ENCODE data around the gene RSBN1L. TPM values are rescaled to one million over a fixed set of nuclear protein-coding genes. Genes with fewer than 3 reads are reported as not detected.

The RSBN1L gene
- total RNA-seq, 1 donor from 2014 or later: 12.6 TPM

DNA sequence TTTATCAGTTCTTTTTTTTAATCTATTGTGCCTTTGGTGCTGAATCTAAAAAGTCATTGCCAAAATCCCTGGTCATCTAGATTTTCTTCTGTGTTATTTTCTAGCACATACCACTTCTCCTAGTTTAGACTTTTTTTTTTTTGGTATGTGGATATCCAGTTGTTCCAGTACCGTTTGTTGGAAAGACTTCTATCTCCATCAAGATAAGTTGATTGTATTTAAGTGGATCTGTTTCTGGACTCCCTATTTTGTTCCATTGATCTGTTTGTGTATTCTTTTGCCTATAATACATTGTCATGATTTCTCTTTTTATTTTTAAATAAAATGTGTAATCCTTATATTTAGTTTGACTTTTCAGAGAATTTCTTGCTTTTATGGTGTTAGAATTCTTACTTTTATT, 35.5 kb downstream of the RSBN1L start:
- FAIRE-seq: no peak
- Histone ChIP-seq H3K79me2 (ENCODE audit: insufficient read depth, low read length) (peaks cover 85% of the 10 kb centered on the region), H3K4me3 (ENCODE audit: insufficient read depth, low read depth, low read length) (no peak overlapping the region), H3K4me1 (ENCODE audit: insufficient read depth, low read length) (peaks cover 9% of the 10 kb centered on the region), H3K4me2 (ENCODE audit: low read length) (no peak overlapping the region), H3K27ac (ENCODE audit: low read depth, low read length) (no peak overlapping the region), H3K36me3 (ENCODE audit: insufficient read depth, low read length) (no peaks in the 10 kb centered on the region), H3K9ac (ENCODE audit: low read length) (no peak overlapping the region), H3K27me3 (ENCODE audit: insufficient read depth, low read length) (no peaks in the 10 kb centered on the region), H2AFZ (ENCODE audit: low read depth, low read length) (no peak overlapping the region), H3K9me3 (ENCODE audit: insufficient read depth, low read depth, low read length) (no peaks in the 10 kb centered on the region), H4K20me1 (ENCODE audit: insufficient read depth, low read length) (peaks cover 55% of the 10 kb centered on the region)
- DNase-seq (ENCODE audit: low read depth): no peak
- no peak overlapping the region for H3K4me3 Mint-ChIP-seq (ENCODE audit: unreplicated experiment)
- no peak overlapping the region for H3K27ac Mint-ChIP-seq (ENCODE audit: unreplicated experiment)
- H3K4me1 Mint-ChIP-seq (ENCODE audit: low read depth, unreplicated experiment): peaks cover 18% of the 10 kb centered on the region
- no peaks in the 10 kb centered on the region for H3K27me3 Mint-ChIP-seq (ENCODE audit: low read depth, unreplicated experiment)
- no peaks in the 10 kb centered on the region for H3K9me3 Mint-ChIP-seq (ENCODE audit: unreplicated experiment)
- H3K36me3 Mint-ChIP-seq (ENCODE audit: low read depth, unreplicated experiment): no peaks in the 10 kb centered on the region
- TF ChIP-seq, protein P1, sequence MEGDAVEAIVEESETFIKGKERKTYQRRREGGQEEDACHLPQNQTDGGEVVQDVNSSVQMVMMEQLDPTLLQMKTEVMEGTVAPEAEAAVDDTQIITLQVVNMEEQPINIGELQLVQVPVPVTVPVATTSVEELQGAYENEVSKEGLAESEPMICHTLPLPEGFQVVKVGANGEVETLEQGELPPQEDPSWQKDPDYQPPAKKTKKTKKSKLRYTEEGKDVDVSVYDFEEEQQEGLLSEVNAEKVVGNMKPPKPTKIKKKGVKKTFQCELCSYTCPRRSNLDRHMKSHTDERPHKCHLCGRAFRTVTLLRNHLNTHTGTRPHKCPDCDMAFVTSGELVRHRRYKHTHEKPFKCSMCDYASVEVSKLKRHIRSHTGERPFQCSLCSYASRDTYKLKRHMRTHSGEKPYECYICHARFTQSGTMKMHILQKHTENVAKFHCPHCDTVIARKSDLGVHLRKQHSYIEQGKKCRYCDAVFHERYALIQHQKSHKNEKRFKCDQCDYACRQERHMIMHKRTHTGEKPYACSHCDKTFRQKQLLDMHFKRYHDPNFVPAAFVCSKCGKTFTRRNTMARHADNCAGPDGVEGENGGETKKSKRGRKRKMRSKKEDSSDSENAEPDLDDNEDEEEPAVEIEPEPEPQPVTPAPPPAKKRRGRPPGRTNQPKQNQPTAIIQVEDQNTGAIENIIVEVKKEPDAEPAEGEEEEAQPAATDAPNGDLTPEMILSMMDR (IDR thresholded peaks at IDR 0.05; ENCODE audit: insufficient read depth, low read depth, low read length): no peak
- no peak for TF ChIP-seq EZH2 (IDR thresholded peaks at IDR 0.05; ENCODE audit: insufficient read depth, low read length)

DNA sequence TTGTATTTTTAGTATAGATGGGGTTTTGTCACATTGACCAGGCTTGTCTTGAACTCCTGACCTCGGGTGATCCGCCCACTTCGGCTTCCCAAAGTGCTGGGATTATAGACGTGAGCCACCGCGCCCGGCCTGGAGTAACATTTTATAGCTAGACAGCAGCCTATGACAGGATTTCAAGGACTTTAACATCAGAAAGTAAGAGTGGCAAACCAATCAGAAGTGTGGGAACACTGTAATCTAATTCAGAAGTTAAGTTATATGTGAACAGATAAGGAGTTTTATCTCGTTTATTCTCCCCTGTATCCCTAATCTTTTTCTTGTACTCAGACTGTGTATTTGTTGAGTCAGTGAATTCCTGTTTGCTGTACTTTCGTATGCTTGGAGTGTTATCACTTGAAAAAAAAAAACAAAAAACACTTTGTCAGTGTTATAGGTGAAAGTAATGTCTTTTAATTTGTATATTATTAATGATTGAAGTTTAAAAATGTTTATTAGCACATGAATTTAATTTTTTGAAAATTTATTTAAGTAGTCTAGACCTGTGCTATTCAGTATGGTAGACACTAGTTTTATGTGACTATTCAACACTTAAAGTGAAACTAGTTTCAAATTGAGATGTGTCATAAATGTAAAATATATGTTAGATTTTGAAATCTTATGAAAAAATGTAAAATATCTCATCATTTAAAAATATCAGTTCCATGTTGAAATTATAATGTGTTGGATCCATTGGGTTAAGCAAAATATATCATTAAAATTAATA, 38.6 kb downstream of the RSBN1L start:
- H3K27me3 Mint-ChIP-seq (ENCODE audit: low read depth, unreplicated experiment): no peaks in the 10 kb centered on the region
- TF ChIP-seq, protein P1 (IDR thresholded peaks at IDR 0.05; ENCODE audit: insufficient read depth, low read depth, low read length): no peak
- TF ChIP-seq EZH2 (IDR thresholded peaks at IDR 0.05; ENCODE audit: insufficient read depth, low read length): no peak
- DNase-seq (ENCODE audit: low read depth) (no peak), FAIRE-seq (no peak)
- H3K9ac ChIP-seq (ENCODE audit: low read length): no peak overlapping the region
- no peaks in the 10 kb centered on the region for H3K9me3 ChIP-seq (ENCODE audit: insufficient read depth, low read depth, low read length)
- peaks cover 56% of the 10 kb centered on the region for H3K79me2 ChIP-seq (ENCODE audit: insufficient read depth, low read length)
- no peaks in the 10 kb centered on the region for H3K36me3 ChIP-seq (ENCODE audit: insufficient read depth, low read length)
- no peaks in the 10 kb centered on the region for H3K27me3 ChIP-seq (ENCODE audit: insufficient read depth, low read length)
- no peaks in the 10 kb centered on the region for H3K9me3 Mint-ChIP-seq (ENCODE audit: unreplicated experiment)
- H3K4me1 Mint-ChIP-seq (ENCODE audit: low read depth, unreplicated experiment): peaks cover 20% of the 10 kb centered on the region
- no peaks in the 10 kb centered on the region for H3K36me3 Mint-ChIP-seq (ENCODE audit: low read depth, unreplicated experiment)
- H3K4me3 Mint-ChIP-seq (ENCODE audit: unreplicated experiment): no peak overlapping the region
- H3K4me1 ChIP-seq (ENCODE audit: insufficient read depth, low read length): peaks cover 7% of the 10 kb centered on the region
- no peak overlapping the region for H3K27ac Mint-ChIP-seq (ENCODE audit: unreplicated experiment)
- H3K4me2 ChIP-seq (ENCODE audit: low read length): no peak overlapping the region
- no peak overlapping the region for H2AFZ ChIP-seq (ENCODE audit: low read depth, low read length)
- no peak overlapping the region for H3K27ac ChIP-seq (ENCODE audit: low read depth, low read length)
- H3K4me3 ChIP-seq (ENCODE audit: insufficient read depth, low read depth, low read length): no peak overlapping the region
- H4K20me1 ChIP-seq (ENCODE audit: insufficient read depth, low read length): peaks cover 38% of the 10 kb centered on the region

DNA sequence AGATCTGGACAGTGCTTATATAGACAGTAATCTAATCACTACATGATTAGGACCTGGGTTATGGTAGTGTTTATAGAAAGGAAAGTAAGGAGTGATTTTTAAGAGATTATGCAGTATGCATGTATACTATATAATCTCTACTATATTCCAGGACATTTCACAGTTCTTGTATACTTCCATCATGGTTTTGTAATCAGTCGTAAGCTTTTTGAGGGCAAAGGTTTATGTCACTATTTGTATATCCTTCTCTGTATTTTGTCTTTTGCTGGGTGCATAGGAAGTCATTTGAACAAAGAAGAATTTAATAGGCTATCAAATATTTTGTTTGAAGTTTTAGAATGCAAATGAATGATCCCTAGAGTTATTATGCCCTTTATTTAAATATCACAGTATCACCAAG, 39.2 kb downstream of the RSBN1L start:
- Mint-ChIP-seq H3K9me3 (ENCODE audit: unreplicated experiment) (no peaks in the 10 kb centered on the region), H3K27me3 (ENCODE audit: low read depth, unreplicated experiment) (no peaks in the 10 kb centered on the region), H3K27ac (ENCODE audit: unreplicated experiment) (no peak overlapping the region), H3K4me3 (ENCODE audit: unreplicated experiment) (no peak overlapping the region), H3K36me3 (ENCODE audit: low read depth, unreplicated experiment) (no peaks in the 10 kb centered on the region), H3K4me1 (ENCODE audit: low read depth, unreplicated experiment) (peaks cover 14% of the 10 kb centered on the region)
- Histone ChIP-seq H3K4me3 (ENCODE audit: insufficient read depth, low read depth, low read length) (no peak overlapping the region), H3K4me1 (ENCODE audit: insufficient read depth, low read length) (peaks cover under 1% of the 10 kb centered on the region), H2AFZ (ENCODE audit: low read depth, low read length) (no peak overlapping the region), H3K79me2 (ENCODE audit: insufficient read depth, low read length) (peaks cover 50% of the 10 kb centered on the region), H4K20me1 (ENCODE audit: insufficient read depth, low read length) (peaks cover 32% of the 10 kb centered on the region), H3K27ac (ENCODE audit: low read depth, low read length) (no peak overlapping the region), H3K36me3 (ENCODE audit: insufficient read depth, low read length) (no peaks in the 10 kb centered on the region), H3K9me3 (ENCODE audit: insufficient read depth, low read depth, low read length) (no peaks in the 10 kb centered on the region), H3K9ac (ENCODE audit: low read length) (no peak overlapping the region), H3K4me2 (ENCODE audit: low read length) (no peak overlapping the region), H3K27me3 (ENCODE audit: insufficient read depth, low read length) (no peaks in the 10 kb centered on the region)
- TF ChIP-seq, protein P1 (IDR thresholded peaks at IDR 0.05; ENCODE audit: insufficient read depth, low read depth, low read length): no peak
- TF ChIP-seq EZH2 (IDR thresholded peaks at IDR 0.05; ENCODE audit: insufficient read depth, low read length): no peak
- no peak for DNase-seq (ENCODE audit: low read depth)
- FAIRE-seq: no peak

Measured in astrocyte (in vitro differentiated cells and primary cell).